ENCODE data around the gene CLCN7. TPM values are rescaled to one million over a fixed set of nuclear protein-coding genes. Genes with fewer than 3 reads are reported as not detected.

The CLCN7 gene
- total RNA-seq, 2 experiments from 2014 or later = 31.1 to 62.4 TPM

DNA sequence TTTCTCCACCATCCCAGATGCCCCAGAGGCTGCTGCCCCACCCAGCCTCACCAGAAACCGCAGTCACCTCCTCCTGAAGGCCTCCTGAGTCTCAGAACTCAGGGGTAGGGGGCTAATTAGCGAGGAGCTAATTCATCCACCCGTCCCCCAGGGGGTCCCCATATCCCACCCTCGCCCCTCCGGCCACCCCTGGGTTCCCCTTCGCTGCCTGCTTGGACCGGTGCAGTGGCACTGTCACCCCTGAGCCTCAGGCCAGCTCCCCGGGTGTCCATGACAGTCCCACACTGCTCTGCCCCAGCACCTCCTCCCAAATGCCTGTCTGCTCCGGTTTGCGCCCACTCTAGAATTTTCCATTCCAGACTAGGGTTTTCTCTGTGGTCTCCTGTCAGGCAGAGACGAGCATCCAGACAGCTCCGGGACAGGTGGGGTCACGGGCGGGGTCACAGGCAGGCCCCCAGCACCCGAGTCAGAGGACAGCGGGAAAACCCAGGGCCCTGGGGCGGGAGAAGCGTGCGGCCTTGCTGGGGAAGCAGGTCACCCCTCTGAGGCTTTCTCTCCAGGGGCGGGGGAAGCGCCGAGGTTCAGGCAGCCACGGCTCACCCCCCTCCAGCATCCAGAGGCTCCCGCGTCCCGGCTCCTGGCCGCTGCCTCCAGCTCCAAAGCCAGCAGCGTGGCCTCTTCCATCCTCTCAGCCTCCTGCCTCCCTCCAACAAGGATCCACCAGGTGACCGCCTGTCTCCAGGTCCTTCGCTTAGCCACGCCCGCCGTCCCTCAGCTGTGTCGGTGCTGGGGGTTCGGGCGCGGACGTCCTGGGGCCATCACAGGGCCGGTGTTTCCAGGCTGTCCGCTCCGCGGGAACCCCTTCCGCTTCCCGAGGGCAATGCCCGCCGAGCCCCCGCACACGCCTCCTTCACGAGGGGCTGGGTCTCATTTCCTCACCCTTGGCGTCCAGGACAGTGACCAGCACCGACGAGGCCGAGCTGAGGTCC, 47.1 kb downstream of the CLCN7 start:
- Histone ChIP-seq H3K36me3 (ENCODE audit: insufficient read depth, low read length) (no peaks in the 10 kb centered on the region), H2AFZ (ENCODE audit: low read length) (no peak overlapping the region), H3K9me2 (ENCODE audit: insufficient read depth, low read length) (no peaks in the 10 kb centered on the region), H3K9me3 (ENCODE audit: low read length) (no peaks in the 10 kb centered on the region), H3K4me3 (ENCODE audit: low read depth, low read length, poor library complexity, severe bottlenecking) (no peak overlapping the region), H4K20me1 (ENCODE audit: insufficient read depth, low read length) (no peaks in the 10 kb centered on the region), H3K79me2 (ENCODE audit: insufficient read depth, low read depth, low read length) (no peaks in the 10 kb centered on the region), H3K4me2 (ENCODE audit: low read length) (no peak overlapping the region), H3K4me1 (ENCODE audit: insufficient read depth, low read length, poor library complexity, severe bottlenecking) (peaks cover 4% of the 10 kb centered on the region), H3K27ac (ENCODE audit: low read depth, low read length, poor library complexity, severe bottlenecking) (no peak overlapping the region)
- CTCF ChIA-PET (ENCODE audit: unreplicated experiment) = no interaction called here
- POLR2A ChIA-PET = no interaction called here
- DNase-seq (ENCODE audit: low spot score) = no peak
- intact Hi-C loops (cut with micrococcal nuclease; ENCODE audit: unreplicated experiment) = loop anchor here (10.0 kb wide), 1 partner anchor 187 kb away; the partner anchor contains the start of genes CRAMP1 and IFT140
- no TSS peak for BruUV-seq (replicated peaks)
- TF ChIP-seq EZH2phosphoT487 (IDR thresholded peaks at IDR 0.05; ENCODE audit: borderline replicate concordance, low read depth, low read length) = no peak
- no peak for TF ChIP-seq CTCF (conservative IDR thresholded peaks at IDR 0.05; ENCODE audit: low read length)

DNA sequence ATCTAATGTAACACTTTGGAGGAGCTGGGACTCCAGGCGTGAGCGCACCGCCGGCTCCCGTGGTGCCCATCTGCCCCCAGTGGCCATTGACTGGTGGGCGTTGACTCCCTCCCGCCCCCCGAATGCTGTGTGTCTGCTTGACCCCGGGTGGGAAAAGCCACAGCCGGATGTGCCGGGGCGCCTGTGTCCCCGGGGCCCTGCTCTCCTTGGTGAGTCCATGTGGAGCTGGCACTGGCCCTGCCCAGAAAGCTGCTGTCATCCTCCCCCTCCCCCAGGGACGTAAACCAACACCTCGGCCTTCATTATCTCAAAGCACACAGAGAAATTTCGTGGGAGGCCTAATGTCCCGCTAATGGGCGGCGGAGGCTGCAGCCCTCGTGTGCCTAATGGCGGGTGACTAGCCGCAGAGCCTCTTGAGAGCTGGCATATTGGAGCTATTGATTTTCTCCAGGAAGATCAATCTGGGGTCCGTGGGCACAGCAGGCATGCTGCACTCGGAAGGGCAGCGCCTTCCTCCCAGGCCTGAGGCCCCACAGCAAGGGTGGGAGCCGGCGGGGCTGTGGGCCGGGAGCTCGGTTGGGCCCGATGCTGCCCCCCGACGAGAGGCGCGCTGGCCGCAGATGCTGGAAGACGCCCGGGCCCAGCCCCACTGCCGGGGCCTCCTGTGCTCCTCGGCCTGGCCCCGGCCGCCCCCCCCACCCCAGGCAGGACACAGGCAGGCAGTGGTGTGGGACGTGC, 47.9 kb downstream of the CLCN7 start:
- DNase-seq (ENCODE audit: low spot score) = no peak
- Histone ChIP-seq H4K20me1 (ENCODE audit: insufficient read depth, low read length) (no peaks in the 10 kb centered on the region), H3K36me3 (ENCODE audit: insufficient read depth, low read length) (no peaks in the 10 kb centered on the region), H3K4me1 (ENCODE audit: insufficient read depth, low read length, poor library complexity, severe bottlenecking) (peaks cover 4% of the 10 kb centered on the region), H3K9me2 (ENCODE audit: insufficient read depth, low read length) (no peaks in the 10 kb centered on the region), H2AFZ (ENCODE audit: low read length) (no peak overlapping the region), H3K9me3 (ENCODE audit: low read length) (peaks cover 3% of the 10 kb centered on the region; the same call in 1 of the 2 replicates), H3K27ac (ENCODE audit: low read depth, low read length, poor library complexity, severe bottlenecking) (no peak overlapping the region), H3K79me2 (ENCODE audit: insufficient read depth, low read depth, low read length) (no peaks in the 10 kb centered on the region), H3K4me3 (ENCODE audit: low read depth, low read length, poor library complexity, severe bottlenecking) (no peak overlapping the region), H3K4me2 (ENCODE audit: low read length) (no peak overlapping the region)
- CTCF ChIA-PET (ENCODE audit: unreplicated experiment) = no interaction called here
- BruUV-seq (replicated peaks) = no TSS peak
- POLR2A ChIA-PET = no interaction called here
- TF ChIP-seq EZH2phosphoT487 (IDR thresholded peaks at IDR 0.05; ENCODE audit: borderline replicate concordance, low read depth, low read length) (no peak), CTCF (conservative IDR thresholded peaks at IDR 0.05; ENCODE audit: low read length) (no peak)
- intact Hi-C loops (cut with micrococcal nuclease; ENCODE audit: unreplicated experiment) = loop anchor here (10.0 kb wide), 1 partner anchor 188 kb away; the partner anchor contains the start of genes CRAMP1 and IFT140
